Kidney (tissue), 14 donors: ENCODE results near the gene MAGEB4. TPM values are rescaled to one million over a fixed set of nuclear protein-coding genes. Genes with fewer than 3 reads are reported as not detected.

Experiments
- DNase-seq, 5 donors: peaks; one replicate each; pipeline ENCODE4 v3.0.0-alpha.2; 2013 to 2020
- FAIRE-seq: peaks from 2 replicates; lab custom pipeline; 2012; peaks lifted over from hg19 to GRCh38; lab: Jason Lieb, UNC
- H3K27ac ChIP-seq, 2 donors: one replicate each; pipeline ENCODE4 v1.7.0; 2013; ENCODE audit warnings: low read depth in 2 of 2, low read length in 2 of 2, inconsistent platforms in 1 of 2
- H3K27me3 ChIP-seq: one replicate; pipeline ENCODE4 v1.7.1; 2013; ENCODE audit warnings: low read length, inconsistent platforms; ENCODE audit not compliant: control insufficient read depth, insufficient read depth
- H3K36me3 ChIP-seq, 3 donors: one replicate each; pipeline versions ENCODE4 v1.7.0 to v1.7.1; 2013; ENCODE audit warnings: low read length in 3 of 3, control low read depth in 1 of 3, inconsistent platforms in 1 of 3; ENCODE audit not compliant: insufficient read depth in 3 of 3, control insufficient read depth in 2 of 3
- H3K4me1 ChIP-seq, 3 donors: one replicate each; pipeline versions ENCODE4 v1.7.0 to v1.7.1; 2013; ENCODE audit warnings: low read length in 3 of 3, inconsistent platforms in 1 of 3, low read depth in 1 of 3; ENCODE audit not compliant: control insufficient read depth in 2 of 3, insufficient read depth in 2 of 3
- H3K4me3 ChIP-seq, 3 donors: one replicate each; pipeline versions ENCODE4 v1.7.0 to v1.8.1; 2013; ENCODE audit warnings: low read length in 3 of 3, control low read depth in 1 of 3, inconsistent platforms in 1 of 3
- H3K9ac ChIP-seq, 3 donors: one replicate each; pipeline versions ENCODE4 v1.7.0 to v1.7.1; 2013; ENCODE audit warnings: low read length in 3 of 3, control low read depth in 1 of 3, inconsistent platforms in 1 of 3
- H3K9me3 ChIP-seq, 3 donors: one replicate each; pipeline versions ENCODE4 v1.7.0 to v1.7.1; 2013; ENCODE audit warnings: low read length in 3 of 3, control low read depth in 1 of 3, inconsistent platforms in 1 of 3; ENCODE audit not compliant: control insufficient read depth in 2 of 3, insufficient read depth in 1 of 3
- CTCF ChIP-seq: IDR thresholded peaks from 3 replicates; pipeline ENCODE4 v1.5.1; 2012; ENCODE audit warnings: mild to moderate bottlenecking, moderate library complexity, borderline replicate concordance; ENCODE audit not compliant: insufficient read depth; ENCODE audit errors: extremely low read depth
- intact Hi-C: fragments of 100-400 bp; cut with DNase I; formaldehyde crosslinking; loops from one replicate; pipeline ENCODE4 v1.11.1; 2022
- polyA plus RNA-seq: library from polyadenylated mRNA; stranded (reverse); fragments of 350-450 nt; fragmentation: Illumina TruSeq; extraction: RNeasy Lipid Tissue Mini Kit (QIAGEN cat#74804); gene quantifications from one replicate; pipeline ENCODE4 v1.2.3, GENCODE V29; 2014; ENCODE audit warnings: low read depth, low replicate concordance; ENCODE audit not compliant: insufficient read depth
- total RNA-seq: library from RNA; stranded (reverse); fragmentation: NEBNext Ultra II Directional; extraction: Animal tissue kit (Norgen Biotek cat#: 25700); gene quantifications from one replicate; pipeline ENCODE4 v1.2.1, GENCODE V29; 2021
- donor health status: control.
- donor health status: control.
- donor health status: control.
- donor health status: control.
- donor health status: control.
- donor health status: DM: yes; HTN: yes; CAD: no.
- donor health status: Normal renal cell carcinoma (clear cell type).

Gene MAGEB4
- total and polyA plus RNA-seq, 2 donors from 2014 or later = not detected

- Histone ChIP-seq H3K4me3 (no peak overlapping the region), H3K27me3 (no peaks in the 10 kb centered on the region), H3K4me1 (no peaks in the 10 kb centered on the region), H3K9me3 (no peaks in the 10 kb centered on the region), H3K9ac (no peak overlapping the region), H3K36me3 (no peaks in the 10 kb centered on the region), H3K27ac (no peak overlapping the region)
- FAIRE-seq = no peak
- TF ChIP-seq CTCF = no peak
- intact Hi-C loops = no loop called here
- DNase-seq = no peak
Observed at GRCh38 chrX:30248854-30249253, 7.1 kb downstream of the MAGEB4 start.

DNA sequence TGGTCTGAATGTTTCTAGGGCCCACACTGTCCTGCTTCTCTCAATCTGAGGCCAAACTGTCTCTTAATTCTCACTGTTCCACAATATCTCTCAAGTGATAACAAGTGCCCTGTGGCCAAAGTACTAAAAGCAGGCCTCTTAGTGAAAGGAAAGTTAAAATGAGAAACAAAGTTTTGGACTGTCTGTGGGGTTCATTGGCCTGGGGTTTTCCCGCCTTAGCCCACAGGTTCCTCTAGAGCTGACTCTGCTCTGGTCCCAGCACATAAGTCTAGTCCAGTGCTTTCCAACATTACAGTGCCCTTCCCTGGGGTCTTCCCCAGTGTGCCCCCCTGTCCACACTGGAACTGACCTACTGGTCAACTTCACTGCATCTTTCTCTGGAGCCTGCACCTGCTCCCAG lies 11.5 kb downstream of the MAGEB4 start:
- H3K4me3 ChIP-seq = no peak overlapping the region

DNA sequence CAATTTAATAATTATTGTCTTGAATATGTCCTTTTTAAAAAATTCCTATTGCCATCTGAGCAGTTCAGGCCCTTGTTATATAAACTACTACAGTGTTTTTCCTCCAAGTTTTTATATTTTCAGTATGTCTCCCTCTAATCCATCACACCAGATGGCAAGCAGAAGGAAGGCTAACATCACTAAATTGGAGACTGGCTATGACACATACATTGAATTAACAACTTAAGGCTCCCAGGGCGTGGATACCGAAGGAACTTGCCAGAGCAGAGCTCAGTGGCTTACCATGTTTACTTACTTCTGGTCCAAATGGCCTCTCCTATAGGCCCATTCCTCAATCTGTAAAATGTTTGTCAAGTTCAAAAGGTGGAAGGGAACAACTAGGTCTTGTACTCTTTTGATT lies 18.1 kb downstream of the MAGEB4 start:
- TF ChIP-seq CTCF = no peak
- H3K4me3 ChIP-seq = no peak overlapping the region
- no peaks in the 10 kb centered on the region for H3K27me3 ChIP-seq
- no peak for FAIRE-seq
- no peaks in the 10 kb centered on the region for H3K4me1 ChIP-seq
- no peaks in the 10 kb centered on the region for H3K9me3 ChIP-seq
- H3K9ac ChIP-seq = no peak overlapping the region
- no peak overlapping the region for H3K27ac ChIP-seq
- no peaks in the 10 kb centered on the region for H3K36me3 ChIP-seq
- DNase-seq = no peak
- intact Hi-C loops = no loop called here

More for the DNA sequence above, 11.5 kb downstream of the MAGEB4 start:
- Histone ChIP-seq H3K9ac (no peak overlapping the region), H3K27ac (no peak overlapping the region), H3K36me3 (no peaks in the 10 kb centered on the region), H3K4me1 (no peaks in the 10 kb centered on the region), H3K9me3 (no peaks in the 10 kb centered on the region), H3K27me3 (no peaks in the 10 kb centered on the region)
- FAIRE-seq = no peak
- no peak for DNase-seq
- intact Hi-C loops = no loop called here
- TF ChIP-seq CTCF = no peak

DNA sequence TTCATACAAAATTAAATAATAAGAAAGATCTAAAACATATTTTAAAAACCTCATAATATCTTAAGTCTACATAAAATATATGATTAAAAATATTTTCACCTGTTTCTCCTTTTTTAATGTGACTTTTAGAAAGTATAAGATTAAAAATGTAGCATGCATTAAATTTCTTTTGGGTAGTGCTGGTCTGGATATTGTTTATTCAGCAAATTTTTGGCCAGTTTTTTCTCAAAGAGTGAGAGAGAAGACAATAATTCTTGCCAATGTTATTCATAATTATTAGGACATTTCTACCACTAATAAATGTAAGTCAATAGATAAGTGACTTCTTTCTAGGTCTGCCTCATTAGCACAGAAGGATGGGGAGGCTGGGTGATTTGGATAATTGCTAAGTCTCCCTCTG lies 19.2 kb downstream of the MAGEB4 start:
- H3K4me3 ChIP-seq = no peak overlapping the region
- H3K36me3 ChIP-seq = no peaks in the 10 kb centered on the region
- no peak for DNase-seq
- intact Hi-C loops = no loop called here
- no peak overlapping the region for H3K9ac ChIP-seq
- H3K27ac ChIP-seq = no peak overlapping the region
- no peaks in the 10 kb centered on the region for H3K9me3 ChIP-seq
- no peaks in the 10 kb centered on the region for H3K27me3 ChIP-seq
- TF ChIP-seq CTCF = no peak
- no peaks in the 10 kb centered on the region for H3K4me1 ChIP-seq
- no peak for FAIRE-seq
